Suprapubic skin (tissue), 3 donors: ENCODE results near the gene S100A3.

Source experiments
- EP300 ChIP-seq: sonication (generic); formaldehyde crosslinking; IDR thresholded peaks from one replicate; pipeline ENCODE4 v1.6.1; 2017; ENCODE audit warnings: antibody characterized with exemption
- POLR2A ChIP-seq, 2 donors: fragments of 450-650 bp; IDR thresholded peaks; one replicate each; pipeline ENCODE4 v1.6.1; 2017; ENCODE audit warnings: antibody characterized with exemption in 2 of 2, mild to moderate bottlenecking in 2 of 2, moderate library complexity in 2 of 2
- TF ChIP-seq, protein P1 (sequence below), 2 donors: fragments of 200-600 bp in 1 of 2; fragments of 450-650 bp in 1 of 2; sonication (generic) in 1 of 2; IDR thresholded peaks; one replicate each; pipeline ENCODE4 v1.5.1; 2016 to 2019; ENCODE audit warnings: antibody characterized with exemption in 2 of 2, mild to moderate bottlenecking in 1 of 2, moderate library complexity in 1 of 2

DNA sequence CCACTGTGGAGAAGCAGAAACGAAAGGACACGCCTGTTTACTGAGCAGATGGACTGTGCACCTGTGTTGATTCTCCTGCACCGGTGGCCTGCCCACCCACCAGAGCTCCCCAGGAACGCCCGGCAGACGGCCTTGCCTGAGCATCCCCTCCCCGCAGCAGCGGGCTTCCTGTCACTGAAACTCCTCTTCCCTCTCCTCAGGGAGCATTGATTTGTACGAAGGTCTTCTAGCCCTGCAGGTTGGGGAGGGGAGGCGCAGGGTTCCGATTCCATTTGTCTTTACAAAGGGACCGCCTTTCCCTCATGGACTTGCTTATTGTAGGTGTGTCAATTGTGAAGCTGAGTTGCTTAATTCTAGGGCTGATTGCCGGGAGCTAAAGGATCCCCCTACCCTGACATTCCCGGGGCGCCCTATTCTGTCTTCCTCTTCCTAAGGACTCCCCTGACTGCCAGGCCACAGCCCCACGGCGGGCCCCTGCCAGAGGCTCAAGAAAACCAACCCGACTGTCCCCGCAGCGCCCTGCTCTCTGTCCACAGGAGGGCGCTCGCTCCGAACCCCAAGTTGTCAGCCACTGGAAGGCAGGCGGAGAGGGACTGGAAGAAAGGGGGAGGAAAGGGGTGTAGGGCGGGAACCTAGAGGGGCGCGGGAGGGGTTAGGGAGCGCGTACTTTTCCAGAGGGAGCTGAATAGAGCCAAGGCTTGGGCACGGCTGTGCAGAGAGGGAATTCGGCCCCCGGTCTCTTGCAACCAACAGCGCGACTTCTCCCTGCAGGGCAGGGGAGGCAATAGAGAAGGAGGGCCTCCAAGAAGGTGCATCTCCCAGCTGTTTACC is 16.1 kb downstream of the S100A3 start:
- TF ChIP-seq, protein P1, sequence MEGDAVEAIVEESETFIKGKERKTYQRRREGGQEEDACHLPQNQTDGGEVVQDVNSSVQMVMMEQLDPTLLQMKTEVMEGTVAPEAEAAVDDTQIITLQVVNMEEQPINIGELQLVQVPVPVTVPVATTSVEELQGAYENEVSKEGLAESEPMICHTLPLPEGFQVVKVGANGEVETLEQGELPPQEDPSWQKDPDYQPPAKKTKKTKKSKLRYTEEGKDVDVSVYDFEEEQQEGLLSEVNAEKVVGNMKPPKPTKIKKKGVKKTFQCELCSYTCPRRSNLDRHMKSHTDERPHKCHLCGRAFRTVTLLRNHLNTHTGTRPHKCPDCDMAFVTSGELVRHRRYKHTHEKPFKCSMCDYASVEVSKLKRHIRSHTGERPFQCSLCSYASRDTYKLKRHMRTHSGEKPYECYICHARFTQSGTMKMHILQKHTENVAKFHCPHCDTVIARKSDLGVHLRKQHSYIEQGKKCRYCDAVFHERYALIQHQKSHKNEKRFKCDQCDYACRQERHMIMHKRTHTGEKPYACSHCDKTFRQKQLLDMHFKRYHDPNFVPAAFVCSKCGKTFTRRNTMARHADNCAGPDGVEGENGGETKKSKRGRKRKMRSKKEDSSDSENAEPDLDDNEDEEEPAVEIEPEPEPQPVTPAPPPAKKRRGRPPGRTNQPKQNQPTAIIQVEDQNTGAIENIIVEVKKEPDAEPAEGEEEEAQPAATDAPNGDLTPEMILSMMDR (IDR thresholded peaks at IDR 0.05) = peak; percentile 94 to 97
- TF ChIP-seq EP300 = no peak
- TF ChIP-seq POLR2A (IDR thresholded peaks at IDR 0.05) = no peak
